ENCODE measurements around the gene ICE2. TPM values are rescaled to one million over a fixed set of nuclear protein-coding genes. Genes with fewer than 3 reads are reported as not detected.

ICE2 gene
- total and polyA plus RNA-seq, 2 of the 4 experiments (the other 2 are of a cell fraction): 14.7 to 21.1 TPM

DNA sequence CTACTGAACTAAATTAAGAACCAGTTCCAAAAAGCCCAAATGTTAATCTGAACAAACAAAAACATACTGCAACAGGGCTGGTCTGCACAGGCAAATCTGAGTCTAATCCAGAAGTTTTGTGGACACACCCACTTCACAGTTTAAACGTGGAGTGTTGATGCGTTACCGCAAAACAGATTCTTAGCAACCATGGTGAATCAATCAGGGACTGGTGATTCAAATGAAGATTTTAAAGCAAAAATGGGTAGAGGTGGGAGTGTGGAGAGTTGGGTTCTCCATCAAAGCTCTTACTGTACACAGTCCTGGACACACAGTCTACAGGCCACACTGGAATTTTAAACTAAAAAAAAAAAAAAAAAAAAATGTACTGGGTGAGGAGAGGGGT lies 86.3 kb downstream of the ICE2 start:
- Histone ChIP-seq H2AK5ac (ENCODE audit: low read depth, low read length) (peak overlapping the region; percentile 48), H3K4me3 (ENCODE audit: insufficient read depth, low read depth, low read length) (no peak overlapping the region), H3K36me3 (ENCODE audit: control insufficient read depth, insufficient read depth, low read length) (peaks cover 32% of the 10 kb centered on the region), H3K18ac (ENCODE audit: low read depth, low read length) (peak overlapping the region; percentile 58; the same call in 1 of the 2 replicates), H3K27me3 (ENCODE audit: control insufficient read depth, insufficient read depth, low read length) (no peaks in the 10 kb centered on the region), H3K4me2 (ENCODE audit: low read depth, low read length) (peak overlapping the region; percentile 72; the same call in 1 of the 2 replicates), H3K9ac (ENCODE audit: low read depth, low read length) (peak overlapping the region; percentile 39; the same call in 1 of the 2 replicates), H3K9me3 (ENCODE audit: control insufficient read depth, insufficient read depth, low read length) (no peaks in the 10 kb centered on the region), H4K20me1 (ENCODE audit: insufficient read depth, low read length) (peaks cover 97% of the 10 kb centered on the region), H2BK20ac (ENCODE audit: low read depth, low read length) (peak overlapping the region; percentile 6; the same call in 1 of the 2 replicates), H2BK120ac (ENCODE audit: low read depth, low read length) (peak overlapping the region; percentile 26), H3K79me1 (ENCODE audit: low read depth in 1 of 2, low read length in 2 of 2) (peaks cover 4 to 46% of the 10 kb centered on the region in 2 experiments; a peak in 2 of 4 replicates), H3K14ac (replicated peaks; ENCODE audit: low read depth, low read length) (peak overlapping the region; percentile 53), H3K4ac (ENCODE audit: low read depth, low read length) (peak overlapping the region; percentile 23; the same call in 1 of the 2 replicates), H2BK5ac (ENCODE audit: low read depth, low read length, poor library complexity, severe bottlenecking) (peak overlapping the region; percentile 68), H2AFZ (replicated peaks; ENCODE audit: low read length, poor library complexity) (no peak overlapping the region), H3K23ac (ENCODE audit: low read depth, low read length) (peak overlapping the region; percentile 80; the same call in 1 of the 2 replicates), H2AK9ac (replicated peaks; ENCODE audit: low read depth, low read length, poor library complexity) (no peak overlapping the region), H2BK15ac (ENCODE audit: low read depth, low read length) (no peak overlapping the region), H4K5ac (ENCODE audit: low read depth, low read length) (peak overlapping the region; percentile 31; the same call in 1 of the 2 replicates), H4K91ac (ENCODE audit: insufficient read depth, low read depth, low read length) (no peak overlapping the region; the same call in 1 of the 2 replicates), H3K9me1 (ENCODE audit: insufficient read depth, low read length) (peaks cover 15% of the 10 kb centered on the region), H3K4me1 (ENCODE audit: control insufficient read depth, insufficient read depth, low read length) (peaks cover 40% of the 10 kb centered on the region), H3K56ac (ENCODE audit: extremely low read depth, insufficient read depth, low read length) (peak overlapping the region; percentile 53; the same call in 1 of the 2 replicates), H3K27ac (ENCODE audit: insufficient read depth, low read length) (peak overlapping the region; percentile 42), H4K8ac (ENCODE audit: low read depth in 2 of 2, low read length in 2 of 2) (peak overlapping the region in 1 of 2 experiments; percentile 19; a peak in 2 of 4 replicates)
- TF ChIP-seq MAFK (IDR thresholded peaks at IDR 0.05; ENCODE audit: low read depth, low read length): no peak
- no peak for TF ChIP-seq ELK1 (IDR thresholded peaks at IDR 0.05; ENCODE audit: borderline replicate concordance, low read depth, low read length)
- no peak for TF ChIP-seq FOS (IDR thresholded peaks at IDR 0.05; ENCODE audit: low read depth, low read length)
- TF ChIP-seq POLR2A (IDR thresholded peaks at IDR 0.05; ENCODE audit: low read depth, low read length): no peak; the same call in 1 of the 2 replicates
- TF ChIP-seq RFX5 (IDR thresholded peaks at IDR 0.05; ENCODE audit: low read depth, low read length): no peak
- no peak for TF ChIP-seq BHLHE40 (IDR thresholded peaks at IDR 0.05; ENCODE audit: low read depth, low read length)
- no peak for TF ChIP-seq CHD1 (IDR thresholded peaks at IDR 0.05; ENCODE audit: low read depth, low read length)
- ChIA-PET CTCF (interaction anchor here (0.6 kb wide), 1 partner anchor 38 kb away, joined by 5 read pairs; no protein-coding TSS in a partner anchor), POLR2A (ENCODE audit: unreplicated experiment) (interaction anchor here (1.0 kb wide), 1 partner anchor 20 kb away, joined by 3 read pairs; no protein-coding TSS in a partner anchor)
- ATAC-seq (ENCODE audit: low read depth) (no peak; the same call in 1 of the 2 replicates), DNase-seq (peak; percentile 78)
- no TSS peak for BruUV-seq (replicated peaks)
- no CpG with 5 or more reads among the region's 3 CpGs for WGBS, 2 experiments (ENCODE audit: extremely low coverage in 2 of 2, insufficient read length in 1 of 2)
- in situ Hi-C loops (cut with MboI; ENCODE audit: low sequenced_read_pairs): no loop called here
- intact Hi-C loops (cut with micrococcal nuclease): loop anchor here (2.0 kb wide), 2 partner anchors 18 to 34 kb away; no protein-coding TSS in a partner anchor
- dilution Hi-C loops (cut with HindIII; ENCODE audit: low sequenced_read_pairs, unreplicated experiment): no loop called here

Measured in IMR-90 (cell line).